Uterus (tissue), 2 donors: ENCODE measurements around the gene LEKR1.
"Not testable (repeated sequence)": the region's sequence is repeated elsewhere in the genome, so short reads cannot be mapped to it uniquely, and the experiment has no call there.

Experiments
- CTCF ChIP-seq, 4 experiments: fragments of 200-600 bp in 2 of 4; fragments of 450-650 bp in 2 of 4; sonication (generic) in 2 of 4; IDR thresholded peaks; one replicate each; pipeline ENCODE4 v1.5.1; 2016 to 2019; ENCODE audit warnings: antibody characterized with exemption in 4 of 4, mild to moderate bottlenecking in 2 of 4, moderate library complexity in 1 of 4
- POLR2A ChIP-seq, 2 donors: fragments of 450-650 bp; IDR thresholded peaks; one replicate each; pipeline ENCODE4 v1.6.1; 2016; ENCODE audit warnings: antibody characterized with exemption in 2 of 2, mild to moderate bottlenecking in 1 of 2, moderate library complexity in 1 of 2

GRCh38 chr3:156822626-156823260, 3.4 kb upstream of the LEKR1 start:
- TF ChIP-seq CTCF, POLR2A (IDR thresholded peaks at IDR 0.05): not testable (repeated sequence)
